T-helper 2 cell treated with Interferon-gamma antibody and Interleukin-4, amounts not matched to agents 100 ng/mL and 5 ng/mL, for 36 hours (primary cell): ENCODE measurements around the gene ADGRG1. TPM values are rescaled to one million over a fixed set of nuclear protein-coding genes. Genes with fewer than 3 reads are reported as not detected.

ENCODE experiments used
- intact Hi-C: fragments of 100-400 bp; cut with micrococcal nuclease; formaldehyde crosslinking; loops from one replicate; pipeline ENCODE4 v1.15.1; 2023
- total RNA-seq: library from RNA; stranded (reverse); gene quantifications from 2 replicates; pipeline ENCODE4 v1.2.3, GENCODE V29; 2022

ADGRG1 gene
- total RNA-seq, 1 donor from 2014 or later = 2.4 TPM

GRCh38 chr16:57630931-57631845 lies 2.8 kb downstream of the ADGRG1 start:
- intact Hi-C loops = no loop called here

- intact Hi-C loops = no loop called here
Measured at GRCh38 chr16:57632568-57632967, 4.1 kb downstream of the ADGRG1 start.

GRCh38 chr16:57633383-57634064 lies 5.1 kb downstream of the ADGRG1 start:
- intact Hi-C loops = no loop called here

GRCh38 chr16:57634171-57634570 lies 5.7 kb downstream of the ADGRG1 start:
- intact Hi-C loops = no loop called here

- intact Hi-C loops = no loop called here
Measured at GRCh38 chr16:57635266-57636097, 7.1 kb downstream of the ADGRG1 start.

GRCh38 chr16:57636184-57636583 lies 7.8 kb downstream of the ADGRG1 start:
- intact Hi-C loops = no loop called here

- intact Hi-C loops = no loop called here
Measured at GRCh38 chr16:57637020-57637419, 8.6 kb downstream of the ADGRG1 start.

GRCh38 chr16:57637424-57637823 lies 9.0 kb downstream of the ADGRG1 start:
- intact Hi-C loops = no loop called here

- intact Hi-C loops = no loop called here
Measured at GRCh38 chr16:57637965-57638364, 9.5 kb downstream of the ADGRG1 start.

- intact Hi-C loops = no loop called here
Measured at GRCh38 chr16:57638381-57638780, 10.0 kb downstream of the ADGRG1 start.

GRCh38 chr16:57639172-57639887 lies 10.9 kb downstream of the ADGRG1 start:
- intact Hi-C loops = no loop called here

GRCh38 chr16:57640185-57640584 lies 11.8 kb downstream of the ADGRG1 start:
- intact Hi-C loops = no loop called here

GRCh38 chr16:57640612-57641011 lies 12.2 kb downstream of the ADGRG1 start:
- intact Hi-C loops = no loop called here

GRCh38 chr16:57642160-57643135 lies 14.0 kb downstream of the ADGRG1 start:
- intact Hi-C loops = no loop called here

GRCh38 chr16:57643147-57643874 lies 14.9 kb downstream of the ADGRG1 start:
- intact Hi-C loops = no loop called here

- intact Hi-C loops = no loop called here
Measured at GRCh38 chr16:57643910-57644309, 15.5 kb downstream of the ADGRG1 start.

- intact Hi-C loops = loop anchor here (5.0 kb wide), 2 partner anchors 78 to 93 kb away; partner anchors contain the start of gene KATNB1
Measured at GRCh38 chr16:57644383-57645014, 16.1 kb downstream of the ADGRG1 start.

GRCh38 chr16:57645169-57645568 lies 16.7 kb downstream of the ADGRG1 start:
- intact Hi-C loops = loop anchor here (5.0 kb wide), 2 partner anchors 77 to 92 kb away; partner anchors contain the start of gene KATNB1
